ENCODE data around the gene PROKR2. TPM values are rescaled to one million over a fixed set of nuclear protein-coding genes. Genes with fewer than 3 reads are reported as not detected.

The PROKR2 gene
- total and polyA plus RNA-seq, 7 donors: not detected

GRCh38 chr20:5279661-5280060 is 37.1 kb downstream of the PROKR2 start:
- Histone ChIP-seq H3K9me3 (no peaks in the 10 kb centered on the region), H3K36me3 (no peaks in the 10 kb centered on the region), H3K4me1 (no peaks in the 10 kb centered on the region), H3K27ac (no peak overlapping the region), H3K27me3 (no peaks in the 10 kb centered on the region), H3K4me3 (no peak overlapping the region)
- no peak for TF ChIP-seq POLR2A (IDR thresholded peaks at IDR 0.05)
- TF ChIP-seq CTCF (IDR thresholded peaks at IDR 0.05): no peak
- no peak for TF ChIP-seq EP300 (IDR thresholded peaks at IDR 0.05)
- no peak for TF ChIP-seq POLR2AphosphoS5 (IDR thresholded peaks at IDR 0.05)
- intact Hi-C loops (cut with DNase I): no loop called here
- no peak for DNase-seq

- Histone ChIP-seq H3K9me3 (no peaks in the 10 kb centered on the region), H3K4me3 (no peak overlapping the region), H3K27me3 (no peaks in the 10 kb centered on the region), H3K4me1 (no peaks in the 10 kb centered on the region), H3K36me3 (no peaks in the 10 kb centered on the region), H3K27ac (no peak overlapping the region)
- no peak for DNase-seq
- intact Hi-C loops (cut with DNase I): no loop called here
- 79% methylated on average over 4 of the region's 4 CpGs for WGBS, 2 donors
- TF ChIP-seq POLR2A (IDR thresholded peaks at IDR 0.05): no peak
- TF ChIP-seq EP300 (IDR thresholded peaks at IDR 0.05): no peak
- TF ChIP-seq POLR2AphosphoS5 (IDR thresholded peaks at IDR 0.05): no peak
- no peak for TF ChIP-seq CTCF (IDR thresholded peaks at IDR 0.05)
These were observed 44.5 kb downstream of the PROKR2 start for GRCh38 chr20:5272268-5272667.

GRCh38 chr20:5270603-5271002 is 46.2 kb downstream of the PROKR2 start:
- no peak overlapping the region for H3K4me3 ChIP-seq
- intact Hi-C loops (cut with DNase I): no loop called here
- H3K4me1 ChIP-seq: no peaks in the 10 kb centered on the region
- no peaks in the 10 kb centered on the region for H3K27me3 ChIP-seq
- no peak for TF ChIP-seq POLR2A (IDR thresholded peaks at IDR 0.05)
- TF ChIP-seq EP300 (IDR thresholded peaks at IDR 0.05): no peak
- no peak for TF ChIP-seq POLR2AphosphoS5 (IDR thresholded peaks at IDR 0.05)
- TF ChIP-seq CTCF (IDR thresholded peaks at IDR 0.05): no peak
- no peak overlapping the region for H3K27ac ChIP-seq
- DNase-seq: no peak
- no peaks in the 10 kb centered on the region for H3K36me3 ChIP-seq
- no peaks in the 10 kb centered on the region for H3K9me3 ChIP-seq
- WGBS, 2 donors: 57 to 62% methylated on average over 5 of the region's 5 CpGs

GRCh38 chr20:5268449-5268848 is 48.3 kb downstream of the PROKR2 start:
- intact Hi-C loops (cut with DNase I): no loop called here
- H3K4me3 ChIP-seq: no peak overlapping the region
- no peaks in the 10 kb centered on the region for H3K36me3 ChIP-seq
- TF ChIP-seq CTCF (IDR thresholded peaks at IDR 0.05): no peak
- TF ChIP-seq POLR2AphosphoS5 (IDR thresholded peaks at IDR 0.05): no peak
- TF ChIP-seq POLR2A (IDR thresholded peaks at IDR 0.05): no peak
- TF ChIP-seq EP300 (IDR thresholded peaks at IDR 0.05): no peak
- WGBS, 2 donors: 57 to 69% methylated on average over 3 of the region's 3 CpGs
- H3K4me1 ChIP-seq: no peaks in the 10 kb centered on the region
- H3K27me3 ChIP-seq: no peaks in the 10 kb centered on the region
- DNase-seq: no peak
- H3K27ac ChIP-seq: no peak overlapping the region
- H3K9me3 ChIP-seq: no peaks in the 10 kb centered on the region

- no peak for DNase-seq
- H3K4me3 ChIP-seq: no peak overlapping the region
- H3K27me3 ChIP-seq: no peaks in the 10 kb centered on the region
- no peak for TF ChIP-seq EP300 (IDR thresholded peaks at IDR 0.05)
- no peak overlapping the region for H3K27ac ChIP-seq
- H3K9me3 ChIP-seq: no peaks in the 10 kb centered on the region
- no peaks in the 10 kb centered on the region for H3K4me1 ChIP-seq
- WGBS, 2 donors: 37% methylated on average over 1 of the region's 1 CpG
- intact Hi-C loops (cut with DNase I): no loop called here
- H3K36me3 ChIP-seq: no peaks in the 10 kb centered on the region
These were observed 49.7 kb downstream of the PROKR2 start for GRCh38 chr20:5267092-5267491.

Small RNAs within 50 kb of the gene (small RNA-seq; reads per million reads assigned to genes)
- 0 reads per million in 3 donors for gene RNA5-8SP7

Other genes with a start within 250 kb of the PROKR2 start
- gene TMEM230, start 203.9 kb downstream of the PROKR2 start, total RNA-seq: 100 to 1,000 TPM in 1 of 4 donors, 10 to 100 TPM in 3; 79.3 to 116 (median 94.0) TPM
- gene TMEM230, start 203.9 kb downstream of the PROKR2 start, polyA plus RNA-seq: 100 to 1,000 TPM in 2 of 3 donors, 10 to 100 TPM in 1; 68.7 to 145 (median 119) TPM
- gene PCNA, start 197.0 kb downstream of the PROKR2 start, total RNA-seq: 10 to 100 TPM; 24.6 to 54.8 (median 40.0) TPM
- gene PCNA, start 197.0 kb downstream of the PROKR2 start, polyA plus RNA-seq: 100 to 1,000 TPM in 2 of 3 donors, 10 to 100 TPM in 1; 69.7 to 145 (median 137) TPM
- 10 to 100 TPM; 30.0 to 49.0 (median 36.8) TPM for gene CDS2, start 189.9 kb downstream of the PROKR2 start, total RNA-seq
- gene CDS2, start 189.9 kb downstream of the PROKR2 start, polyA plus RNA-seq: 10 to 100 TPM in 1 of 3 donors, 1 to 10 TPM in 2; 1.8 to 15.7 (median 6.7) TPM